ENCODE measurements around the gene KRT33A.
A peak's percentile ranks its signal among the peaks of the same experiment; 100 is the strongest.
"Not testable (repeated sequence)": the region's sequence is repeated elsewhere in the genome, so short reads cannot be mapped to it uniquely, and the experiment has no call there.

KRT33A gene

GRCh38 chr17:41360296-41360995, 9.8 kb upstream of the KRT33A start:
- no peak for DNase-seq

DNA sequence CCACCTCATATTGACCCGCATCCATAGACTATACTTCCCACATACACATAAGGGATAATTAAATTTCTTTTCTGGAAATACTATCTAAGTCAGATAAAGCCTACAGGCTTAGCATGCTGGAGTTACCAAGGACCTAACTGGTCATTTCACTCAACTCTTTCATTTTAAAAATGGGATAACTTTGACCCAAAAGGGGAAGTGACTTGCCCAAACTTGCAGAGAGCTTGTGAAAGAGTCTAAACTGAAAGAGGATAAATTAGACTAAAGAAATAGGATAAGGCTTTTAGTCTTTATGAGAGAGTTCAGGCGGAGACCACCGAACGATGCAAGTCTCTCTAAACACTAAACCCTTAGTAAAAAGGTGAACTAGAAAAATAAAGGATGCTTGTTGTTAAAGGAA, 3.9 kb upstream of the KRT33A start:
- DNase-seq: no peak

- DNase-seq: no peak
Observed at GRCh38 chr17:41352597-41353366, 2.2 kb upstream of the KRT33A start.

- no peak for DNase-seq
Observed at GRCh38 chr17:41351177-41351576, 549 bp upstream of the KRT33A start.

DNA sequence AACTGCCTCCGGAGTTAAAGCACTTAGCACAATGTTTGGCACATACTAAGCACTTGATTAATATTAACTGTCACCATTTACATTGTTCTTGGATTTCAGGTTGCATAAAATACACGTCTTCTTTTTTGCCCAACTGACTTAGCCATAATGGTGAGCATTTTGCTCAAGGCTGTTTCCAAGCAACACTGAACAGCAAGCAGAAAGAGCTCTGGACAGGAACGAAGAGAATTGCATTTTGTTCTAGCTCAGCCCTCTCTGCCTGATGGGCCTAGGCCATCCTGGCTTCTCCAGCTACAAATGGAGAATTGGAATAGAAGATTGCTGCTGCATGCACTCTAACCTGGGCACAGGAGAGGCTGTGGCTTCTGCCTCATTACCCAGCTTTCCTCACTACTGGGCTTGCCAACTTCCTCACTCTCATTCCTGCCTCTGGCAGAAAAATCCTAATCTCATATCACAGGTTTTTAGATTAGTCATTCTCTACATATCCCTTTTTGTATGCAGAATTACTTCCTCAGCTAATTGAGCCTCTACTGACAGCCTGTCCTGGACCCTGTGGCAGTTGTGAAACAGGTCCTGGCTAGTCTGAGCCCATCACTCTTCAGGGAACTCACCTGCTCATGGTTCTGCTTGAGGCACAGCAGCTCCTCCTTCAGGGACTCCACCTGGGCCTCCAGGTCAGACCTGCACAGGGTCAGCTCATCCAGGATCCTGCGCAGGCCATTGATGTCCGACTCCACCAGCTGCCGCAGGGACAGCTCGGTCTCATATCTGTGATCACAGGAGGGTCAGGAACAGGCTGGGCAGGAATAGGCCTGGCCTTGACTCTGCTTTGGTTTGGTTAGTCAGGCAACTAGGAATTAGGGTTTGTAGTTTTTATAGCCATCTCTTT, 2.5 kb downstream of the KRT33A start:
- DNase-seq: no peak

DNA sequence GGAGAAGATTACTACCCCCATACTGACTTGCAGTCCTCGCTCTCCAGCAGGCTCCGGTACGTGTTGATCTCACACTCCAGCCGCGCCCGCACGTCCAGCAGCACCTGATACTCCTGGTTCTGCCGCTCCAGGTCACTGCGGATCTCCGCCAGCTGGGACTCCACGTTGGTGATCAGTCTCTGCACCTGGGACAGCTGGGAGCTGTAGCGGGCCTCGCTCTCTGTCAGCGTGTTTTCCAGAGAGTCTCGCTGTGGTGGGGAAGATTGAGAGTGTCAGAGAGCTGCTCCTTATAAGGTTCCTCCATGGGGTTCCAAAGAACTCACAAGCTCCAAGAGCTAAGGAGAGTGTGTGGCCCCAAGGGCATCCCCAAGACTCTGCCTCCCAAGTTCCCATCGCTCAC, 4.2 kb downstream of the KRT33A start:
- not testable (repeated sequence) for DNase-seq

DNA sequence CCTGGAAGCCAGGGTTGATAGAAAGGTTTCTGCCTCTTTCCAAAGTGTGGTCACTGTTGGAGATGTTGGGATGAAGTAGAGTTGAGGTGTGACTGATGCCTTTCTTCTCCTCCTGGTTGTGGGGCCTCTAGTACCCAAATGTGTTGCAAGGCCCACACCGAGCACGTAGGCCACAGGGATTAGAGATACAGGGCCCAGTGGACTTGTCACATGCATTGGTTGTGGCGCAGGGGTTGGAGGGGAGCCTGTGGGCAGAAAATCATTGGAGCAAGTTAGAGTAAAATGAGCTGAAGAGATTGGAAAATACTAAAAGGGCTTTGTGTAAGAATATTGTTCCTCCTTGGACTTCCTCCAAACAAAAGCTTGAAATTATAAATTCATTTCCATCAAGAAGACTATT, 4.6 kb downstream of the KRT33A start:
- DNase-seq: no peak

GRCh38 chr17:41343029-41343428, 7.6 kb downstream of the KRT33A start:
- no peak for DNase-seq

GRCh38 chr17:41340934-41341861, 9.4 kb downstream of the KRT33A start:
- DNase-seq: no peak

- DNase-seq: no peak
Observed at GRCh38 chr17:41340494-41340893, 10.1 kb downstream of the KRT33A start.

GRCh38 chr17:41339571-41340172, 11.0 kb downstream of the KRT33A start:
- DNase-seq: no peak

- DNase-seq: no peak
Observed at GRCh38 chr17:41338961-41339485, 11.6 kb downstream of the KRT33A start.

- no peak for DNase-seq
Observed at GRCh38 chr17:41335747-41336146, 14.9 kb downstream of the KRT33A start.

DNA sequence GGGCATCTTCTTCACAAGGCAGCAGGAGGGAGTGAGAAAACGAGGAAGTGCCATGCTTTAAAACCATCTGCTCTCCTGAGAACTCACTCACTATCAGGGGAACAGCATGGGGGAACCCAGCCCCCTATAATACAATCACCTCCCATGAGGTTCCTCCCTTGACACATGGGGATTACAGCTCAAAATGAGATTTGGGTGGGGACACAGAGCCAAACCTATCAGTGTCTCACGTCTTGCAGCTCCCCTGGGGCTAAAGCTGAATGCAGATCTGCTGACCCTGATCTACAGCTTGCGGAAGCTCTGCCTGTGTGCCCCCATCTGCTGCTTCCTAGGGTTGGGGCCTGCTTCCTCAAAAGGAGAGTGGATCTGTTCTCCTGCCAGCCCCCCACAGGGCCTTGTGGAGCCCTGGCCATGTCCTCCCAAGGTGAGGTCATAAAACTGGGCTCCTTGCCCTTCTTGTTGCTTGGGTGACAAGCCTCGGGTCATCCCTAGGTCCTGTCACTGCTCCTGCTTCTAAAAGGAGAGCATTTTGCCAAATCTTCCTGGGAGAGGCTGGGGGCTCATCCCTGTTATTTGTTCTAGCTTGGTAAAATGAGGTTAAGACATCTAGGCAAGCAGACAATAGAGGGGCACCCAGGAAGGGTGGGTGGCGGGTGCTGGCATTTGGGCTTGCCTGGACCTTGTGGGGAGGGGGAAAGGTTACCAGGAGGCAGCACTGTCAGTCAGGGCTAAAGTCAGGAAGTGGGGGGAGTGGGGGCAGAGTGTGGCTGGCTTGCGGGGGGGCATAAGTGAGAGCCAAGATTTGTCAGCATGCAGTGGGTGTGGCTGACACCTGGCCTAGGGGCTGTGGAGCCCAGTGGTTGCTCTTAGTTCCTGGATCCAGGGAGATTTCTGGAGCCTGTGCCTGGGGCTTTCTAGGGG, 16.0 kb downstream of the KRT33A start:
- no peak for DNase-seq

DNA sequence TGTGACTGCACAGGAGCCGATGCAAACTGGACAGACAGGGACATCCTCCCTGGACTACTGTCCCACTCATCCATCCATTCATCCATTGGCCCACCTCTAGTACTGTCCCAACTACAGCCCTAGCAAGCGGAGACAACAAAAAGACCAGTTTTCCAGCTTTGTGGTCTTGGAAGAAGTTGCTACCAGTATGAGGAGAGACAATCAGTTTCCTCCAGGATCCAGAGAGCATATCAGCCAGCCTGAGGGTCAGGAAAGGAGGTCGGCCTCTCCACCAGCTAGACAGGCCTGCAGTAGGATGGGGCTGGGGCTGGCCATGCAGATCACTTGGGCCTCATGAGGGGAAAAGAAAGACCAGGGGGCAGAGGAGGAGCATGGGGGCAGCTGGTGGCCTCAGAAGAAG, 16.8 kb downstream of the KRT33A start:
- no peak for DNase-seq

- DNase-seq: no peak
Observed at GRCh38 chr17:41333098-41333497, 17.5 kb downstream of the KRT33A start.

DNA sequence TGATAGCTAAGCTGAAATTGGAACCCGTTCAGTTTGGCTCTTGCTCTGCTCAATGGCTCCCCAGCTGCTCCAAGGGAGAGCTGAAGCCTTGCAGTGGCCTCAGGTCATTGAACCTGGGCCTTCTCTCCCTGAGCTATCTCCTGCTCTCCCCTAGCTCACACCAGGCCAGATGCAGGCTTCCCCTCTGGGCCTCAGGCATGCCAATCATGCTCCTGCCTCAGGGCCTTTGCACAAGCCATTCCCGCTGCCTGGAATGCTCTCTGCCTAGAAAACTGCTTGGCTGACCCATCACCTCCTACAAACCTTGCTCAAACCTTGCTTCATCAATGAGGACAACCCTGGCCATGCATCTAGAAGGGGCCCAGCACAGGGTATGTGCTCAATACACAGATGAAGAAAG, 18.4 kb downstream of the KRT33A start:
- no peak for DNase-seq

GRCh38 chr17:41331606-41332005, 19.0 kb downstream of the KRT33A start:
- DNase-seq: no peak

DNA sequence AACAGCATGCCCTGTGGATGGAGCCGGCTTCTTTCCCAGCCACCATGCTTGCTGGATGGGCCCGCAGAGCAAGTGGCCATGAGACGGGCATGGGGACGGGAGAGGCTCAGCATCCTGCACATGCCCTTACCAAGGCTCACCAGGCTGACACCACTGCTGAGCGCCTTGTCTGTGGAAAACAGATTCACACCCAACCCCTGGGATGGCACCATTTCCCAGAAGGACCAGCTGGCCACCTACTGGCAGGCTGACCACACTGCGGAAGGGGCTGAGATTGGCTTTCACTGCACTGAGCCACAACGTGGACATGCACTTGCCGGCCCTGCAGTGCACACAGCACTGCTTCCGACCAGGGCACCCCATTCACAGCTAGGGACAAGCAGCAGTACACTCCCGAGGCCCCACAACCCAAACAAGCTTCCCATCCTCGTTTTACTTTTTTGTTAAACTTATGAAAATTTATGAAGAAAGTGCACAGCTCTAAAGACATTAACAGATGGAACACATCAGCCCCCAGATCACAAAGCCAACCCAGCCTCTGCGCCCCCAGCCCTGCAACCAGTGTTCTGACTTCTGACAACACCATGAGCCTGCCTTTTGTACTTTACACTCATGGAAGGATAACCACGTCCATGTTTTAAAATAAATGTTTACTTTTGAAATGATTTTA, 21.2 kb downstream of the KRT33A start:
- peak in 4 of 14 donors; percentile 2 to 17 (median 6) for DNase-seq

- no peak for DNase-seq
Observed at GRCh38 chr17:41328207-41328606, 22.4 kb downstream of the KRT33A start.
